Measurements from ENCODE around the gene MRPL52. TPM values are rescaled to one million over a fixed set of nuclear protein-coding genes. Genes with fewer than 3 reads are reported as not detected.
A peak's percentile ranks its signal among the peaks of the same experiment; 100 is the strongest.

MRPL52 gene
- total and polyA plus RNA-seq, 2 of the 13 experiments (the other 11 are each of a cell fraction or from before 2014, with no cell fraction given): 118 to 329 TPM

DNA sequence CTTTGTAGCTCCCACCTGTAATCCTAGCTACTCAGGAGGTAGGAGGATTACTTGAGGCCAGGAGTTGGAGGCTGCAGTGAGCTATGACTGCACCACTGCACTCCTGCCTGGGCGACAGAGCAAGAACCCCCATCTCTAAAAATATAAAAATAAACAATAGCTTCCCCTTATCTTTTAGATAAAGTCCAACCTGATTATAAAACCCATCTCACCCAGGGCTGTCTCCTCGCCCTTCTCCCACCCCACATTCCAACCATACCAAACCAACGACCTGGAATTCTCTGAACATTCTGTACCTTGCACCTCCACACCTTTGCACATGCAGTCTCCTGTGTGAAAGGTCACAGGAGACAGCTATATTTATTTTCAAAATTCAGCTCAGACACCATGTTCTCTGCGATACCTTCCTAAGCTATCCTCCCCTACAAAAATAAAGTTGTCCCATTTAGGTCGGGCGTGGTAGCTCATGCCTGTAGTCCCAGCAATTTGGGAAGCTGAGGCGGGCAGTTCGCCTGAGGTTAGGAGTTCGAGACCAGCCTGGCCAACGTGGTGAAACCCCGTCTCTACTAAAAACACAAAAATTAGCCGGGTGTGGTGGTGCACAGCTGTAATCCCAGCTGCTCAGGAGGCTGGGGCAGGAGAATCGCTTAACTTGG lies 22.1 kb upstream of the MRPL52 start (continued):
- no peak for TF ChIP-seq EED (CRISPR knock-in tag; IDR thresholded peaks at IDR 0.05)
- TF ChIP-seq KLF16 (CRISPR knock-in tag; IDR thresholded peaks at IDR 0.05): no peak
- no peak for TF ChIP-seq KDM4B (CRISPR knock-in tag; IDR thresholded peaks at IDR 0.05)
- peak; percentile 52; the same call in 1 of the 2 replicates for TF ChIP-seq ZNF746 (CRISPR knock-in tag; IDR thresholded peaks at IDR 0.05)
- no peak for TF ChIP-seq ERF (CRISPR knock-in tag; IDR thresholded peaks at IDR 0.05)
- no peak; the same call in 1 of the 2 replicates for TF ChIP-seq NCOA1 (CRISPR knock-in tag; IDR thresholded peaks at IDR 0.05)
- no peak for TF ChIP-seq KLF13 (CRISPR knock-in tag; IDR thresholded peaks at IDR 0.05)
- peak; percentile 65 for TF ChIP-seq BCL6 (CRISPR knock-in tag; IDR thresholded peaks at IDR 0.05)
- no peak for TF ChIP-seq SMARCC2 (IDR thresholded peaks at IDR 0.05)
- 0 out of 2 replicates have a peak, but pooled peaks have one; percentile 62 for TF ChIP-seq DMAP1 (CRISPR knock-in tag; IDR thresholded peaks at IDR 0.05)
- no peak for TF ChIP-seq ZNF83 (CRISPR knock-in tag; IDR thresholded peaks at IDR 0.05; ENCODE audit: borderline replicate concordance)
- TF ChIP-seq, protein P1, sequence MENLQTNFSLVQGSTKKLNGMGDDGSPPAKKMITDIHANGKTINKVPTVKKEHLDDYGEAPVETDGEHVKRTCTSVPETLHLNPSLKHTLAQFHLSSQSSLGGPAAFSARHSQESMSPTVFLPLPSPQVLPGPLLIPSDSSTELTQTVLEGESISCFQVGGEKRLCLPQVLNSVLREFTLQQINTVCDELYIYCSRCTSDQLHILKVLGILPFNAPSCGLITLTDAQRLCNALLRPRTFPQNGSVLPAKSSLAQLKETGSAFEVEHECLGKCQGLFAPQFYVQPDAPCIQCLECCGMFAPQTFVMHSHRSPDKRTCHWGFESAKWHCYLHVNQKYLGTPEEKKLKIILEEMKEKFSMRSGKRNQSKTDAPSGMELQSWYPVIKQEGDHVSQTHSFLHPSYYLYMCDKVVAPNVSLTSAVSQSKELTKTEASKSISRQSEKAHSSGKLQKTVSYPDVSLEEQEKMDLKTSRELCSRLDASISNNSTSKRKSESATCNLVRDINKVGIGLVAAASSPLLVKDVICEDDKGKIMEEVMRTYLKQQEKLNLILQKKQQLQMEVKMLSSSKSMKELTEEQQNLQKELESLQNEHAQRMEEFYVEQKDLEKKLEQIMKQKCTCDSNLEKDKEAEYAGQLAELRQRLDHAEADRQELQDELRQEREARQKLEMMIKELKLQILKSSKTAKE (CRISPR knock-in tag; IDR thresholded peaks at IDR 0.05; ENCODE audit: borderline replicate concordance): peak; percentile 57; the same call in 1 of the 2 replicates
- TF ChIP-seq TCF7 (IDR thresholded peaks at IDR 0.05; ENCODE audit: low read depth): no peak
- no peak for TF ChIP-seq ZMYM4 (CRISPR knock-in tag; IDR thresholded peaks at IDR 0.05)
- TF ChIP-seq ATF1 (CRISPR knock-in tag; IDR thresholded peaks at IDR 0.05): no peak
- TF ChIP-seq RAD51 (IDR thresholded peaks at IDR 0.05; ENCODE audit: borderline replicate concordance): no peak
- no peak; the same call in 1 of the 2 replicates for TF ChIP-seq CEBPG (CRISPR knock-in tag; IDR thresholded peaks at IDR 0.05)
- TF ChIP-seq SYNCRIP (IDR thresholded peaks at IDR 0.05; ENCODE audit: insufficient read depth, low read depth, low read length): no peak
- no peak; the same call in 1 of the 2 replicates for TF ChIP-seq ADNP (CRISPR knock-in tag; IDR thresholded peaks at IDR 0.05)
- no peak for TF ChIP-seq CHD2 (IDR thresholded peaks at IDR 0.05; ENCODE audit: low read depth, low read length)
- 0 out of 2 replicates have a peak, but pooled peaks have one; percentile 70 for TF ChIP-seq ZFP90 (CRISPR knock-in tag; IDR thresholded peaks at IDR 0.05; ENCODE audit: borderline replicate concordance)
- no peak for TF ChIP-seq ZNF7 (CRISPR knock-in tag; IDR thresholded peaks at IDR 0.05)
- TF ChIP-seq GABPB1 (CRISPR knock-in tag; IDR thresholded peaks at IDR 0.05): no peak
- peak; percentile 38; the same call in 1 of the 2 replicates for TF ChIP-seq FOXA3 (CRISPR knock-in tag; IDR thresholded peaks at IDR 0.05)
- no peak for TF ChIP-seq ZNF230 (CRISPR knock-in tag; IDR thresholded peaks at IDR 0.05)
- TF ChIP-seq ZNF816 (CRISPR knock-in tag; IDR thresholded peaks at IDR 0.05; ENCODE audit: borderline replicate concordance): no peak
- TF ChIP-seq ZNF207 (IDR thresholded peaks at IDR 0.05; ENCODE audit: borderline replicate concordance): no peak
- TF ChIP-seq, protein P2, sequence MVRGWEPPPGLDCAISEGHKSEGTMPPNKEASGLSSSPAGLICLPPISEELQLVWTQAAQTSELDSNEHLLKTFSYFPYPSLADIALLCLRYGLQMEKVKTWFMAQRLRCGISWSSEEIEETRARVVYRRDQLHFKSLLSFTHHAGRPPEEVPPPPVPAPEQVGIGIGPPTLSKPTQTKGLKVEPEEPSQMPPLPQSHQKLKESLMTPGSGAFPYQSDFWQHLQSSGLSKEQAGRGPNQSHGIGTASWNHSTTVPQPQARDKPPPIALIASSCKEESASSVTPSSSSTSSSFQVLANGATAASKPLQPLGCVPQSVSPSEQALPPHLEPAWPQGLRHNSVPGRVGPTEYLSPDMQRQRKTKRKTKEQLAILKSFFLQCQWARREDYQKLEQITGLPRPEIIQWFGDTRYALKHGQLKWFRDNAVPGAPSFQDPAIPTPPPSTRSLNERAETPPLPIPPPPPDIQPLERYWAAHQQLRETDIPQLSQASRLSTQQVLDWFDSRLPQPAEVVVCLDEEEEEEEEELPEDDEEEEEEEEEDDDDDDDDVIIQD (CRISPR knock-in tag; IDR thresholded peaks at IDR 0.05; ENCODE audit: low read depth): no peak
- TF ChIP-seq ZNF441 (CRISPR knock-in tag; IDR thresholded peaks at IDR 0.05; ENCODE audit: borderline replicate concordance): 0 out of 2 replicates have a peak, but pooled peaks have one; percentile 22
- no peak for TF ChIP-seq ZNF337 (CRISPR knock-in tag; IDR thresholded peaks at IDR 0.05; ENCODE audit: borderline replicate concordance, low read depth)
- TF ChIP-seq, protein P3, sequence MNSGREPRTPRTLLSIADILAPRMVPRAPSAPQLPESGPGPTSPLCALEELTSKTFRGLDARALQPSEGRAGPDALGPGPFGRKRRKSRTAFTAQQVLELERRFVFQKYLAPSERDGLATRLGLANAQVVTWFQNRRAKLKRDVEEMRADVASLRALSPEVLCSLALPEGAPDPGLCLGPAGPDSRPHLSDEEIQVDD (CRISPR knock-in tag; IDR thresholded peaks at IDR 0.05; ENCODE audit: borderline replicate concordance): 0 out of 2 replicates have a peak, but pooled peaks have one; percentile 16

All from HepG2 (cell line).